Muscle layer of colon (tissue), 2 donors: ENCODE measurements around the gene TYW5.
A peak's percentile ranks its signal among the peaks of the same experiment; 100 is the strongest.

Experiments
- H3K27ac ChIP-seq: one replicate; pipeline ENCODE4 v1.7.0; 2013; ENCODE audit warnings: low read depth, mild to moderate bottlenecking, low read length, moderate library complexity
- H3K27me3 ChIP-seq, 2 donors: one replicate each; pipeline ENCODE4 v1.7.0; 2013; ENCODE audit warnings: low read length in 2 of 2, mild to moderate bottlenecking in 2 of 2; ENCODE audit not compliant: insufficient read depth in 2 of 2, control insufficient read depth in 1 of 2
- H3K36me3 ChIP-seq: one replicate; pipeline ENCODE4 v1.7.0; 2013; ENCODE audit warnings: mild to moderate bottlenecking, low read length; ENCODE audit not compliant: insufficient read depth
- H3K4me1 ChIP-seq: one replicate; pipeline ENCODE4 v1.7.0; 2013; ENCODE audit warnings: mild to moderate bottlenecking, low read length; ENCODE audit not compliant: insufficient read depth
- H3K4me3 ChIP-seq, 2 donors: one replicate each; pipeline ENCODE4 v1.7.0; 2013; ENCODE audit warnings: low read length in 2 of 2, low read depth in 1 of 2, mild to moderate bottlenecking in 1 of 2, moderate library complexity in 1 of 2
- H3K9ac ChIP-seq: one replicate; pipeline ENCODE4 v1.7.0; 2013; ENCODE audit warnings: low read length
- H3K9me3 ChIP-seq: one replicate; pipeline ENCODE4 v1.7.0; 2013; ENCODE audit warnings: mild to moderate bottlenecking, low read length
- donor health status: abdominal sarcoma.
- donor health status: Adenocarcinoma of cecum.

TYW5 gene

GRCh38 chr2:199987586-199987985 lies 32.3 kb upstream of the TYW5 start:
- Histone ChIP-seq H3K9ac (no peak overlapping the region), H3K9me3 (no peaks in the 10 kb centered on the region), H3K27me3 (no peaks in the 10 kb centered on the region), H3K4me3 (no peak overlapping the region), H3K36me3 (no peaks in the 10 kb centered on the region), H3K27ac (no peak overlapping the region), H3K4me1 (no peaks in the 10 kb centered on the region)

DNA sequence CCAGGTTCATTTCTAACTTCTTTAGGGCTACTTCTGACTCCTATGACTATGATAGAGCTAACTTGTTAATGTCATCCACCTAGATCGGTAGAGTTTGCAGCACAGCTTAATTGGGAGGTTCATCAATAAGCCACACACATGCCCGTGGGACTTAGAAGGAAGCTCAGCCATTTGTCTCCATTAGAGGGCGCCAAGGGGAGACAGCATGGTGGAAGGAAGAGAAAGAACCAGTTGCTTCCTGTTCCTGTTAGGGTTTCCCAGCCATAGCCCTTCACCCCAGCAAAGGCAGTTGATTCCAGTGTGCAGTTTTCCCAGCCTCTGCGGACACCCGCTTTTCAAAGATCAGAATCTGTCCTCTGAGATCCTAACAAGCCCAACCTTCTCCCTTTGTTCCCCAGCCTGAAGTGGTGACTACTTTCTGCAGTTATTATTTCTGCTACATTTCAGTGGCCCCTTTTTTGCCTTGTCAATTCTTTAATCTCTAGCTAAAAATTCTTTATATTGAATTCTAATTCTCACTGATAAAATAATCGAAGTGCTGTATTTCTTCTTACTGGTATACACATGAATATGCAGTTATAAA lies 30.4 kb upstream of the TYW5 start:
- Histone ChIP-seq H3K36me3 (no peaks in the 10 kb centered on the region), H3K27ac (no peak overlapping the region), H3K4me3 (no peak overlapping the region), H3K9me3 (no peaks in the 10 kb centered on the region), H3K4me1 (no peaks in the 10 kb centered on the region), H3K27me3 (no peaks in the 10 kb centered on the region), H3K9ac (no peak overlapping the region)

GRCh38 chr2:199984755-199985154 lies 29.5 kb upstream of the TYW5 start:
- Histone ChIP-seq H3K4me1 (no peaks in the 10 kb centered on the region), H3K9ac (no peak overlapping the region), H3K4me3 (no peak overlapping the region), H3K27ac (no peak overlapping the region), H3K27me3 (no peaks in the 10 kb centered on the region), H3K36me3 (no peaks in the 10 kb centered on the region), H3K9me3 (no peaks in the 10 kb centered on the region)

GRCh38 chr2:199984159-199984558 lies 28.9 kb upstream of the TYW5 start:
- Histone ChIP-seq H3K4me3 (no peak overlapping the region), H3K9ac (no peak overlapping the region), H3K27me3 (no peaks in the 10 kb centered on the region), H3K9me3 (no peaks in the 10 kb centered on the region), H3K36me3 (no peaks in the 10 kb centered on the region), H3K27ac (no peak overlapping the region), H3K4me1 (no peaks in the 10 kb centered on the region)

GRCh38 chr2:199983534-199983933 lies 28.2 kb upstream of the TYW5 start:
- Histone ChIP-seq H3K9me3 (no peaks in the 10 kb centered on the region), H3K27me3 (no peaks in the 10 kb centered on the region), H3K36me3 (no peaks in the 10 kb centered on the region), H3K4me1 (no peaks in the 10 kb centered on the region), H3K27ac (no peak overlapping the region), H3K4me3 (no peak overlapping the region), H3K9ac (no peak overlapping the region)

- Histone ChIP-seq H3K27me3 (no peaks in the 10 kb centered on the region), H3K4me3 (no peak overlapping the region), H3K9me3 (no peaks in the 10 kb centered on the region), H3K27ac (no peak overlapping the region), H3K9ac (no peak overlapping the region), H3K36me3 (no peaks in the 10 kb centered on the region), H3K4me1 (no peaks in the 10 kb centered on the region)
Measured at GRCh38 chr2:199982126-199982843, 27.0 kb upstream of the TYW5 start.

- no peaks in the 10 kb centered on the region for H3K27me3 ChIP-seq
- H3K4me3 ChIP-seq = peak overlapping the region in 1 of 2 donors; percentile 30
- peak overlapping the region; percentile 34 for H3K9ac ChIP-seq
- no peak overlapping the region for H3K27ac ChIP-seq
- H3K36me3 ChIP-seq = no peaks in the 10 kb centered on the region
- no peaks in the 10 kb centered on the region for H3K9me3 ChIP-seq
- H3K4me1 ChIP-seq = no peaks in the 10 kb centered on the region
Measured at GRCh38 chr2:199979832-199980628, 24.7 kb upstream of the TYW5 start.

DNA sequence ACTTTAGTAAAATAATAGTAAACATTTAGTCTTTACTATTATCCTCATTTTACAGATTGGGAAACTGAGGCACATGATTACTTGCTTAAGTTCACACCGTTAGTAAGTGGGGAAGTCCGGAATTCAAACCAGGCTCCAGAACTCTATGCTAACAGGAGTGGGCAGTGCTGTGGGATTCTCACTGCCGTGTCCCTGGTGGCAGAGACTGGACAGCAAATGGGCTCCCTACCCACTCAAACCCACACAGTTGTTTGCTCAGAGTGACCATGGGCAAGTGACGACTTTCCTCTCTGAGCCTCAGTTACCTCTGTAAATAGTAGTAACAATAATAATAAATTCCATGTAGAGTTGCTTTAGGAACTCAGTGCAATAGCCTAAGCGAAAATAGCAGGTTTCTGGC lies 24.1 kb upstream of the TYW5 start:
- Histone ChIP-seq H3K4me3 (no peak overlapping the region), H3K9ac (no peak overlapping the region), H3K36me3 (no peaks in the 10 kb centered on the region), H3K9me3 (no peaks in the 10 kb centered on the region), H3K27ac (no peak overlapping the region), H3K27me3 (no peaks in the 10 kb centered on the region), H3K4me1 (no peaks in the 10 kb centered on the region)

GRCh38 chr2:199977984-199978415 lies 22.7 kb upstream of the TYW5 start:
- no peak overlapping the region for H3K27ac ChIP-seq
- no peaks in the 10 kb centered on the region for H3K27me3 ChIP-seq
- no peaks in the 10 kb centered on the region for H3K4me1 ChIP-seq
- H3K9ac ChIP-seq = no peak overlapping the region
- no peaks in the 10 kb centered on the region for H3K36me3 ChIP-seq
- H3K4me3 ChIP-seq = no peak overlapping the region
- no peaks in the 10 kb centered on the region for H3K9me3 ChIP-seq

- Histone ChIP-seq H3K9me3 (no peaks in the 10 kb centered on the region), H3K27me3 (no peaks in the 10 kb centered on the region), H3K9ac (no peak overlapping the region), H3K4me1 (no peaks in the 10 kb centered on the region), H3K27ac (no peak overlapping the region), H3K4me3 (no peak overlapping the region), H3K36me3 (no peaks in the 10 kb centered on the region)
Measured at GRCh38 chr2:199975273-199975895, 20.1 kb upstream of the TYW5 start.

DNA sequence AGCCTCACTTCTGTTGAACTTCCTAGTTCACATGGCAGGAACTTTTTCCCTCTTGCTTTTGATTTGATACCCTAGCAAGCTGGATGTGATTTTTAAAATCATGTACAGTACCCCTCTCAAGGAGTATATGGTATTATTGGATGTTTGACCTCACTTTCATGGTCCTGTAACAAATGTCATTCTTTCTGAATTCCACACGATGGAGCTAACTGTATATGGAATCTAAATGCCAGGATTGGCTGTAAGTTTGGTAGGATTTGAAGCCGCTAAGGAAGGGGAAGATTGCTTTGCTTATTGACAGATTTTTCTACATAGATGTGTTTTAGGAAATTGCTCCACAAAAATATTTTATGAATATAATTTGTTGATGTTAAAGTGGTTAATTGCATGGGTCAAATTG lies 18.4 kb upstream of the TYW5 start:
- Histone ChIP-seq H3K4me1 (no peaks in the 10 kb centered on the region), H3K27ac (no peak overlapping the region), H3K4me3 (no peak overlapping the region), H3K9me3 (no peaks in the 10 kb centered on the region), H3K9ac (no peak overlapping the region), H3K27me3 (no peaks in the 10 kb centered on the region), H3K36me3 (peaks cover 5% of the 10 kb centered on the region)
